ENCODE data around the gene SEC22A.

Gene SEC22A

GRCh38 chr3:123290107-123290930, 88.6 kb downstream of the SEC22A start:
- no peak for DNase-seq

- no peak for DNase-seq
Observed at GRCh38 chr3:123290962-123291361, 89.2 kb downstream of the SEC22A start.

DNA sequence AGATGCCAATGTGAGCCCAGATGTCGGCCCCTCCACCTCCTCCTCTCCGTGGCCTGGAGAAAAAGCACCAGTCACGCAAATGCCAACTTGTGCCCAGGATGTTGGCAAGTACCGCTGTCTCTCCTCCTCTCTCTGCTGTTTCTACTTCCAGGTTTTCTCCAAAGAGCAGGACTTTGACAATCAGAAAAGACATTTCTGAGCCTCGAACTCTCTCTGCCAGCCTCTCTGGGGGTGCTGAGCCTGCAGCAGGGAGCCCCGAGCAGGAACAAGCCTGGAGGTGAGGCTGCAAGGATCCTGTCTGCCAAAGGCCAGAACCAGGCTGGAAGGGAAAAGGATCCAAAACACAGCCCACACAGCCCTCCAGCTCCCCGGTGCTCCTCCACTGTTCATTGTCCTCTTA, 89.7 kb downstream of the SEC22A start:
- DNase-seq = no peak

GRCh38 chr3:123292321-123293310, 90.9 kb downstream of the SEC22A start:
- DNase-seq = peak in 1 of 2 experiments; percentile 16

- no peak for DNase-seq
Observed at GRCh38 chr3:123294296-123294938, 92.7 kb downstream of the SEC22A start.

GRCh38 chr3:123295171-123295900, 93.6 kb downstream of the SEC22A start:
- no peak for DNase-seq

GRCh38 chr3:123295901-123296250, 94.1 kb downstream of the SEC22A start:
- DNase-seq = no peak

DNA sequence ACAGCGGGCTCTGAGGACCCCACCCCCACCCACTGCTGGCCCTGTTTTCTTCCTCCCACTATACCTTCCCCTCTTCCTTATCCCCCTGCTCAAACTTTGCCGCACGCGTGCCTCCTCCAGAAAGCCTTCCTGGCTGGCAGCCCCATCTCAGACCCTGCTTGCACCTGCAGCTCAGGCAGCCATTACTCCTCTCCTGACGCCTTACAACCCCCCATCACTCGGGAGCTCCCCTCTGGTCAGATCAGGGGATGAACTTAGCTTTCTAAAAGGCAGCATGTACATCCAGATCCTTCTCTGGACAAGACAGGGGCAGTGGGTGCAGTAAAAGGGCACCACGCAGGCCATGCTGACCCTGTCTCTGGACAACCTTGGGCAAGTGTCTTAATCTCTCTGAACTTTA, 94.5 kb downstream of the SEC22A start:
- no peak for DNase-seq

- DNase-seq = no peak
Observed at GRCh38 chr3:123296836-123297626, 95.3 kb downstream of the SEC22A start.

DNA sequence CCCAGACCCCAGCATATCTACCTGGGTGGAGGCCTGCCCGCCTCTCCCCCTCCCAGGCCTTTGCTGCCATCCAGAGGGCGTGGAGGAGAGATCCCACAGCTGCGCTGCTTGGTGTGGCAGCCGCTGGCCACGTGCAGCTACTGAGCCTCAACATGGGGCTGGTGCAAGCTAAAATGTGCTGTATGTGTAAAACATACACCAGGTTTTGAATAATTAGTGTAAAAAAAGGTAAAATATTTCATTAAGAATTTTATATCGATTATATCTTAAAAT, 95.8 kb downstream of the SEC22A start:
- peak in 1 of 2 experiments; percentile 22 for DNase-seq

DNA sequence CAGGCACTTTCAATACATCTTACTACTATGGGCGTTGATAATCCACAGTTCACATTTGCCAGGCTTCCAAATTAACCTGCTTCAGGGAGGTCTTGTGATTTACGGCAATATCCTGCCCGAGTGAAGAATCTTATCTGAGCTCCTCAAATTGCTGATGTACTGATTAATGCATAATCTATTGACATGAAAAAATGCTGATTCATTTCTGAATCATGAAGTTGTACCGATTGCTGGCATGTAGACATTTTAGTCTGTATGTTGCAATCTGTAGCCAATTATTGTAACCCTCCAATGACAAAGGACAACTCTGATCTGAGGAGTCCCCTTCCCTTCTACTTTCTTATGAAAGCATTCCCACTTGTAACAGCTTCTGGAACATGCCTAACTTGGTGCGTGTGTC, 97.2 kb downstream of the SEC22A start:
- no peak for DNase-seq

- no peak for DNase-seq
Observed at GRCh38 chr3:123299581-123299980, 97.8 kb downstream of the SEC22A start.

- no peak for DNase-seq
Observed at GRCh38 chr3:123300056-123300455, 98.3 kb downstream of the SEC22A start.

GRCh38 chr3:123300583-123300982, 98.8 kb downstream of the SEC22A start:
- no peak for DNase-seq

- DNase-seq = no peak
Observed at GRCh38 chr3:123301331-123302184, 99.8 kb downstream of the SEC22A start.

DNA sequence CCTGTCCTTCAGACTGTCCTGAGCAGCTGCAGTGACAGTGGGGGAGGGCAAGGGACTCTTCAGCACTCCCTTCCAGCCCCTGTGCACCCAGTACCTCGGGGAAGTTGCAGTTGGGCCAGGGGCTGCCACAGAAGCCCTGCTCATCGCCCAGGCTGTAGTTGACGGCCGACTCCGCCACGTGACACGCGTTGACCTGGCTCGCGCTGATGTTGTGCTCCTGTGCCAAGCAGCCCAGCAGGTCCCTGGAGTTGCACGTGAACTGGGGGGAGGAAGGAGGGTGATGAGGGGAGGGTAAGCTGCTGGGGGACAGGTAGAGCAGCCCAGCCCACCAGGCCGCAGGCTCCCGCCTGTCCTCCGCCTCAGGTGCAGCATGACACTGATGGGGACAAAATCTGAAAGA, 101.2 kb downstream of the SEC22A start:
- DNase-seq = no peak

DNA sequence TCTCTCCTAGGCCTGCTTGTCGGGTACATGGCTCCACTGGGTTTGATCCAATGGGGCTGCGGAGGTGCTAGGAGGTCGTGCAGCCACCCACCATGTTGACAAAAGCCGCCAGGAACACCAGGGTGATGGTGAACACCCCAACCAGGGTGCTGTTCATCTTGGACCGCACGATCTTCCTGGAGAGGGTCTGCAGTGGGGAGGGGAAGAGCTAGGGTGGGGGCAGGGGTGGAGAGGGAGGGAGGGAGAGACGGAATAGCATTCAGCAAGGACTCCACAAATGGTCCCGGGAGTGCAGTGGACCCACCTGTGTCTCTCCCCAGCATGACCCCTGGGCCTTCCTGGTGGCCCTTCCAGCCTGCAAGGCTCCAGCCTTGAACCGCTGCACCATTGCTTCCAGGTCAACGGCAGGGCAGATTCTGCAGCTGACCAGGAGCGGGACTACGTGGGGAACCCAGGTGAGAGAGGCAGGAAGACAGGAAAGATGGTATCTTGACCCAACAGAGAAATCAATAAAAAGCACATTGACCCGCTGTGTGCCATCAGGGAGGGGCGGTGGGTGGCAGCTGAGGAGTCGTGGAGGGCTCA, 102.3 kb downstream of the SEC22A start:
- no peak for DNase-seq

DNA sequence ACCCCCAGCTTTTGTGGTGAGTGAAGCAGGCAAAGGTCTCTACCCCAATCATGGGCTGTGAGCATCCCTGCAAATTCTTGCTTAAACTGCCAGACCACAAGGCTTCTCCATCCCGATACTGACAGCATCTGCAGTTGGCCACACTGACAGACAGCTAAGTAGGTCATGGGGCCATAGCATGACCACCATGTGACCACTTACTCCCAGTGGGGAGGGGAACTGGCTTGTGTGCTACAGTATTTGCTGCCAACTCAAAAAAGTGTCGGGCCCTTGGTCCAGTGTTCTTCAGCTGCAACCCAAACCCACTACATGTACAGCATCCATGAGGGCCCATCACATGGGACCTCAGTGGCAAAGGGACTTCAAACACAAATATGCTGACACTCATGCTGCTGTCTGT, 103.4 kb downstream of the SEC22A start:
- DNase-seq = no peak

DNA sequence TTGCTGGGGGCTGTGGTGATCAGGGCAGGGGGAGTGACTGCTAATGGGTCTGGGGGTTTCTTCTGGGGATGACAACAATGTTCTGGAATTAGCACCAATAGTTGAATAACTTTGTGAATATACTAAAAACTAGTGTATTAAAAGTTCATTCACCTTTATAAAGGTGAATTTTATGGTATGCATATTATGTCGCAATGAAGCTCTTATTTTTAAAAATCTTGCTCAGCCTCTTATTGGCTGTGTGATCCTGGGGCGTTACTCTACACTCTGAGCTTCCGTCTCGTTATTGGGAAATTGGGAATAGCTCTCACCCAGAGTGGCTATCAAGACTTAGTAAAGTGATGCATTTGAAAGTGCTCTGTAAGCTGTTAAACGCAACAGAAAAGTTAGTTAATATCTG, 105.3 kb downstream of the SEC22A start:
- DNase-seq = no peak

- no peak for DNase-seq
Observed at GRCh38 chr3:123310186-123310585, 108.4 kb downstream of the SEC22A start.

DNA sequence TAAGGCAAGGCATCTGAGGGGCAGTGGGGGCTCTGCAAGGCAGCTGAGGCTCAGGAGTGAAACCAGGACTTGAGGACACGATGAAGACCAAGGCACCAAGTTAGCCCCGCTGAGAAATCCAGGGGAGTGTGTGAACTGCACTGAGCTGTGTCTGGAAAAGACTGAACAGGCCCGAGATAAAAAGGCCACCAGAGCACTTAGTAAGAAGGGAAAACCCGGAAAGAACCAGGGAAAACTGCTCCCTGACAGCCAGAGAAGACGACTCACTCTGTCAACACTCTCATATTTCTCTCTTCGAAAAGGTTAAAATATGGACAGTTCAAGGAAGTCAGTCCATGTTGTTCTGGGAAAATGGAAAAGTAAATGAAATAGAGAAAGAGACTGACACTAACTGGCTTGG, 109.0 kb downstream of the SEC22A start:
- DNase-seq = no peak

All from NCI-H524 (cell line).